IPS DF 19.7 (cell line): ENCODE measurements around the gene RAB25.
"Not testable (repeated sequence)": the region's sequence is repeated elsewhere in the genome, so short reads cannot be mapped to it uniquely, and the experiment has no call there.

Experiments used
- DNase-seq: peaks from one replicate; pipeline ENCODE4 v3.0.0-alpha.2; 2013; ENCODE audit warnings: low read depth, low spot score

Gene RAB25

GRCh38 chr1:156054500-156055280, 6.3 kb upstream of the RAB25 start, which contains the start of gene LAMTOR2:
Gene LAMTOR2, plus strand, starts transcription at chr1:156054782. Its CDS starts 108 bp downstream, at chr1:156054890.
- peak; percentile 91 for DNase-seq

GRCh38 chr1:156055281-156056048, 5.5 kb upstream of the RAB25 start:
- DNase-seq: no peak

- DNase-seq: no peak
These were observed 4.6 kb upstream of the RAB25 start for GRCh38 chr1:156056326-156056849.

- DNase-seq: no peak
These were observed 1.2 kb downstream of the RAB25 start for GRCh38 chr1:156062189-156062588.

- no peak for DNase-seq
These were observed 3.0 kb downstream of the RAB25 start for GRCh38 chr1:156063997-156064285.

- DNase-seq: no peak
These were observed 3.7 kb downstream of the RAB25 start for GRCh38 chr1:156064615-156065014.

GRCh38 chr1:156065212-156065611, 4.3 kb downstream of the RAB25 start:
- no peak for DNase-seq

- DNase-seq: no peak
These were observed 4.9 kb downstream of the RAB25 start for GRCh38 chr1:156065871-156066270.

- DNase-seq: no peak
These were observed 6.3 kb downstream of the RAB25 start for GRCh38 chr1:156067262-156067661.

- DNase-seq: no peak
These were observed 8.8 kb downstream of the RAB25 start for GRCh38 chr1:156069490-156070455.

GRCh38 chr1:156070548-156070947, 9.6 kb downstream of the RAB25 start:
- DNase-seq: no peak

- DNase-seq: not testable (repeated sequence)
These were observed 10.4 kb downstream of the RAB25 start for GRCh38 chr1:156071332-156071816.

GRCh38 chr1:156072251-156072650, 11.3 kb downstream of the RAB25 start:
- DNase-seq: no peak

- DNase-seq: no peak
These were observed 12.2 kb downstream of the RAB25 start for GRCh38 chr1:156073110-156073687.

- DNase-seq: no peak
These were observed 12.8 kb downstream of the RAB25 start for GRCh38 chr1:156073740-156074139.

GRCh38 chr1:156074661-156075060, 13.7 kb downstream of the RAB25 start:
- DNase-seq: no peak

GRCh38 chr1:156075162-156075561, 14.2 kb downstream of the RAB25 start:
- DNase-seq: no peak

GRCh38 chr1:156075775-156076204, 14.8 kb downstream of the RAB25 start:
- no peak for DNase-seq

GRCh38 chr1:156076609-156077429, 15.9 kb downstream of the RAB25 start:
- no peak for DNase-seq

- no peak for DNase-seq
These were observed 16.4 kb downstream of the RAB25 start for GRCh38 chr1:156077430-156077760.
